Measurements from ENCODE around the gene SMPD4. TPM values are rescaled to one million over a fixed set of nuclear protein-coding genes. Genes with fewer than 3 reads are reported as not detected.
"Not testable (repeated sequence)": the region's sequence is repeated elsewhere in the genome, so short reads cannot be mapped to it uniquely, and the experiment has no call there.

Gene SMPD4

GRCh38 chr2:130127726-130128125 is 53.7 kb downstream of the SMPD4 start:
- not testable (repeated sequence) for H3K4me1 ChIP-seq (ENCODE audit: control insufficient read depth, insufficient read depth, low read depth, low read length); H2BK12ac ChIP-seq (ENCODE audit: low read length in 2 of 2); H3K9ac ChIP-seq (ENCODE audit: low read length); H3K18ac ChIP-seq (ENCODE audit: low read depth in 1 of 2, low read length in 2 of 2); H2BK15ac ChIP-seq (ENCODE audit: low read depth, poor library complexity, severe bottlenecking); H3K27ac ChIP-seq (ENCODE audit: low read length, poor library complexity, severe bottlenecking); H4K91ac ChIP-seq (ENCODE audit: low read length); H3K23ac ChIP-seq (ENCODE audit: low read length in 2 of 2); H3K14ac ChIP-seq (ENCODE audit: low read length in 2 of 2); H4K8ac ChIP-seq (ENCODE audit: low read length); H3K36me3 ChIP-seq (ENCODE audit: control insufficient read depth in 1 of 2, insufficient read depth in 2 of 2, low read depth in 1 of 2, low read length in 2 of 2); H2BK120ac ChIP-seq (ENCODE audit: low read depth, low read length); H2BK5ac ChIP-seq (ENCODE audit: low read depth, low read length, poor library complexity, severe bottlenecking); H2AFZ ChIP-seq (ENCODE audit: low read depth, low read length); H3K79me1 ChIP-seq (replicated peaks; ENCODE audit: low read length, poor library complexity, severe bottlenecking); H2AK5ac ChIP-seq (ENCODE audit: low read length, severe bottlenecking); H3K4me2 ChIP-seq (ENCODE audit: low read length, poor library complexity, severe bottlenecking); H3K27me3 ChIP-seq (ENCODE audit: control insufficient read depth in 1 of 2, insufficient read depth in 1 of 2, low read length in 2 of 2); H3K4me3 ChIP-seq (ENCODE audit: insufficient read depth in 1 of 2, low read depth in 1 of 2, low read length in 2 of 2); DNase-seq; H3K9me3 ChIP-seq (ENCODE audit: control insufficient read depth, low read length); H3K4ac ChIP-seq (ENCODE audit: low read depth in 1 of 2, low read length in 2 of 2)
- no CpG with 5 or more reads among the region's 9 CpGs for WGBS

- H3K4ac ChIP-seq (ENCODE audit: low read depth in 1 of 2, low read length in 2 of 2); DNase-seq; H4K8ac ChIP-seq (ENCODE audit: low read length); H3K4me1 ChIP-seq (ENCODE audit: control insufficient read depth, insufficient read depth, low read depth, low read length); H2AK5ac ChIP-seq (ENCODE audit: low read length, severe bottlenecking); H3K36me3 ChIP-seq (ENCODE audit: control insufficient read depth in 1 of 2, insufficient read depth in 2 of 2, low read depth in 1 of 2, low read length in 2 of 2); H3K4me2 ChIP-seq (ENCODE audit: low read length, poor library complexity, severe bottlenecking); H3K79me1 ChIP-seq (replicated peaks; ENCODE audit: low read length, poor library complexity, severe bottlenecking); H3K14ac ChIP-seq (ENCODE audit: low read length in 2 of 2); H3K27me3 ChIP-seq (ENCODE audit: control insufficient read depth in 1 of 2, insufficient read depth in 1 of 2, low read length in 2 of 2); H2BK15ac ChIP-seq (ENCODE audit: low read depth, poor library complexity, severe bottlenecking); H2BK12ac ChIP-seq (ENCODE audit: low read length in 2 of 2); H2BK120ac ChIP-seq (ENCODE audit: low read depth, low read length); H3K27ac ChIP-seq (ENCODE audit: low read length, poor library complexity, severe bottlenecking); H3K18ac ChIP-seq (ENCODE audit: low read depth in 1 of 2, low read length in 2 of 2); H3K9ac ChIP-seq (ENCODE audit: low read length); H3K23ac ChIP-seq (ENCODE audit: low read length in 2 of 2); H3K9me3 ChIP-seq (ENCODE audit: control insufficient read depth, low read length); H2BK5ac ChIP-seq (ENCODE audit: low read depth, low read length, poor library complexity, severe bottlenecking); H4K91ac ChIP-seq (ENCODE audit: low read length); H2AFZ ChIP-seq (ENCODE audit: low read depth, low read length); H3K4me3 ChIP-seq (ENCODE audit: insufficient read depth in 1 of 2, low read depth in 1 of 2, low read length in 2 of 2): not testable (repeated sequence)
- WGBS: 93% methylated on average over 23 of the region's 45 CpGs
Observed at GRCh38 chr2:130120924-130121323, 60.5 kb downstream of the SMPD4 start.

DNA sequence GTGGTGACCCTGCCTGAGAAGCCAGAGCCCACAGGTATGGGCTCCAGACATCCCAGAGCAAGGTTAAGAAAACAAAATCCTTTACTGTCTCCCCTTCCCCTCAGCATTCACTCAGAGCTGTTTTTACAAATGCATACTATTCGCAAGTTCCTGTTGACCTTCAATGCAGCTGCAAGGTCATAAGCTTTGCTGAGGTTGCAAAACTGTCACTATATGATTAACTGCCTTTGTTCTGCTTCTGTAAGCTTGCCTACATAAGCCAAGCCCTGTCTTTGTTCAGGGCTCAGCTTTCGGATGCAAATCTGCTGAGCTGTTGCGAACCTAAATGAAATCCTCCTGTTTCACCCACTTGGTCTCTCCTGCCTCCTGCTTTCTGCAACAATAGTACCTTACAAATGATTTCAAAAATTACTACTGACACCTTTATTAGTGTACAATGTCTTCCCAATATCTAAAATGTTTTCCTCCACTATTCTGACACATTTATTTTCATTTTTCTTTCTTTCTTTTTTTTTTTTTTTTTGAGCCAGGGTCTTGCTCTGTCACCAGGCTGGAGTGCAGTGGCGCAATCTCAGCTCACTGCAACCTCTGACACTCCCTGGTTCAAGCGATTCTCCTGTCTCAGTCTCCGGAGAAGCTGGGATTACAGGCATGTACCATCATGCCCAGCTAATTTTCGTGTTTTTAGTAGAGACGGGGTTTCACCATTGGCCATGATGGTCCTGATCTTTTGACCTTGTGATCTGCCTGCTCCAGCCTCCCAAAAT is 78.6 kb downstream of the SMPD4 start:
- H3K79me1 ChIP-seq (replicated peaks; ENCODE audit: low read length, poor library complexity, severe bottlenecking); H2BK15ac ChIP-seq (ENCODE audit: low read depth, poor library complexity, severe bottlenecking); H3K36me3 ChIP-seq (ENCODE audit: control insufficient read depth in 1 of 2, insufficient read depth in 2 of 2, low read depth in 1 of 2, low read length in 2 of 2); H3K9me3 ChIP-seq (ENCODE audit: control insufficient read depth, low read length); H3K4me1 ChIP-seq (ENCODE audit: control insufficient read depth, insufficient read depth, low read depth, low read length); H3K4me3 ChIP-seq (ENCODE audit: insufficient read depth in 1 of 2, low read depth in 1 of 2, low read length in 2 of 2); H3K27me3 ChIP-seq (ENCODE audit: control insufficient read depth in 1 of 2, insufficient read depth in 1 of 2, low read length in 2 of 2); H3K18ac ChIP-seq (ENCODE audit: low read depth in 1 of 2, low read length in 2 of 2); H2AFZ ChIP-seq (ENCODE audit: low read depth, low read length); DNase-seq; H3K27ac ChIP-seq (ENCODE audit: low read length, poor library complexity, severe bottlenecking); H2BK5ac ChIP-seq (ENCODE audit: low read depth, low read length, poor library complexity, severe bottlenecking); H4K8ac ChIP-seq (ENCODE audit: low read length); H3K4me2 ChIP-seq (ENCODE audit: low read length, poor library complexity, severe bottlenecking); H3K4ac ChIP-seq (ENCODE audit: low read depth in 1 of 2, low read length in 2 of 2); H2BK12ac ChIP-seq (ENCODE audit: low read length in 2 of 2); H2BK120ac ChIP-seq (ENCODE audit: low read depth, low read length); H3K14ac ChIP-seq (ENCODE audit: low read length in 2 of 2); H2AK5ac ChIP-seq (ENCODE audit: low read length, severe bottlenecking); H3K23ac ChIP-seq (ENCODE audit: low read length in 2 of 2); H4K91ac ChIP-seq (ENCODE audit: low read length); H3K9ac ChIP-seq (ENCODE audit: low read length): not testable (repeated sequence)
- 44% methylated on average over 3 of the region's 8 CpGs for WGBS

Small RNAs within 50 kb of the gene (small RNA-seq; reads per million reads assigned to genes)
- not detected for gene RNU6-1049P (ENCODE audit: low read depth)
